Nephron progenitor cell (in vitro differentiated cells): ENCODE measurements around the gene PLXNA2.

Source experiments
- DNase-seq: peaks from one replicate; pipeline ENCODE4 v3.0.0; 2021
- H3K27ac Mint-ChIP-seq: 2 replicates; pipeline ENCODE4 v1.8.0; 2021; ENCODE audit warnings: mild to moderate bottlenecking, moderate library complexity, mixed read lengths
- H3K27me3 Mint-ChIP-seq: 2 replicates; pipeline ENCODE4 v1.8.0; 2021; ENCODE audit warnings: mild to moderate bottlenecking, low read depth, mixed read lengths; ENCODE audit not compliant: poor library complexity
- H3K36me3 Mint-ChIP-seq: 2 replicates; pipeline ENCODE4 v1.8.0; 2021; ENCODE audit warnings: low read depth, mixed read lengths
- H3K4me1 Mint-ChIP-seq: 2 replicates; pipeline ENCODE4 v1.8.0; 2021; ENCODE audit warnings: mixed read lengths
- H3K4me3 Mint-ChIP-seq: 2 replicates; pipeline ENCODE4 v1.8.0; 2021; ENCODE audit warnings: mild to moderate bottlenecking, moderate library complexity, mixed read lengths
- H3K9me3 Mint-ChIP-seq: 2 replicates; pipeline ENCODE4 v1.8.0; 2021; ENCODE audit warnings: mild to moderate bottlenecking, moderate library complexity, mixed read lengths
- CTCF ChIP-seq: fragments of 200-600 bp; sonication (generic); IDR thresholded peaks from 2 replicates; pipeline ENCODE4 v1.5.0; 2021; ENCODE audit warnings: antibody characterized with exemption

PLXNA2 gene

DNA sequence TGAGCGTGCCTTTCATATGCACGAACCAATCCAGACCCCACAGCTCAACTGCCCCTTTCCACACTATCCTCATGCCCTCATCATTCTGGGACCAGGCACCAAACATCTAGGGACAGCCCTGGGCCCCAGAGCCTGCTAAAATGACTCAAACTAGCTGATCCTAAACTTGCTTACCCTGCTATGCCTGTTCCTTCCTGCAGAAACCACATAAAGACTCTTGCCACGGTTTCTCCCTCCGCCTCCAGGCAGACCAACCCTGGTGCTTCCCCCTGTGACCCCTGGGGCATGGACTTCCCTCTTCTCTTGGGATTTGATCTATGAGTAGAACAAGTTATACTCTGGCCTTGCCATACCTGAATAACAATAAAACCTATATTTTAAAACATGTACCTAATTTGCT lies 195.3 kb downstream of the PLXNA2 start:
- Mint-ChIP-seq H3K27me3 (peaks cover 6% of the 10 kb centered on the region), H3K9me3 (no peaks in the 10 kb centered on the region), H3K36me3 (peaks cover 60% of the 10 kb centered on the region), H3K4me3 (no peak overlapping the region), H3K4me1 (peaks cover 40% of the 10 kb centered on the region), H3K27ac (no peak overlapping the region)
- no peak for DNase-seq
- TF ChIP-seq CTCF: no peak

- no peak for TF ChIP-seq CTCF
- Mint-ChIP-seq H3K27ac (no peak overlapping the region), H3K27me3 (peaks cover 6% of the 10 kb centered on the region), H3K36me3 (peaks cover 67% of the 10 kb centered on the region), H3K4me1 (peaks cover 47% of the 10 kb centered on the region), H3K9me3 (no peaks in the 10 kb centered on the region), H3K4me3 (no peak overlapping the region)
- no peak for DNase-seq
Measured at GRCh38 chr1:208047975-208048374, 196.2 kb downstream of the PLXNA2 start.

- no peak overlapping the region for H3K27ac Mint-ChIP-seq
- no peak for DNase-seq
- H3K4me3 Mint-ChIP-seq: no peak overlapping the region
- peaks cover 52% of the 10 kb centered on the region for H3K4me1 Mint-ChIP-seq
- peaks cover 11% of the 10 kb centered on the region for H3K27me3 Mint-ChIP-seq
- H3K36me3 Mint-ChIP-seq: peaks cover 70% of the 10 kb centered on the region
- no peak for TF ChIP-seq CTCF
- H3K9me3 Mint-ChIP-seq: no peaks in the 10 kb centered on the region
Measured at GRCh38 chr1:208047476-208047934, 196.7 kb downstream of the PLXNA2 start.

GRCh38 chr1:208045463-208046260 lies 198.5 kb downstream of the PLXNA2 start:
- no peak for DNase-seq
- no peak overlapping the region for H3K4me3 Mint-ChIP-seq
- H3K9me3 Mint-ChIP-seq: no peaks in the 10 kb centered on the region
- no peak overlapping the region for H3K27ac Mint-ChIP-seq
- peaks cover 59% of the 10 kb centered on the region for H3K4me1 Mint-ChIP-seq
- H3K36me3 Mint-ChIP-seq: peaks cover 56% of the 10 kb centered on the region
- no peak for TF ChIP-seq CTCF
- H3K27me3 Mint-ChIP-seq: peaks cover 11% of the 10 kb centered on the region

DNA sequence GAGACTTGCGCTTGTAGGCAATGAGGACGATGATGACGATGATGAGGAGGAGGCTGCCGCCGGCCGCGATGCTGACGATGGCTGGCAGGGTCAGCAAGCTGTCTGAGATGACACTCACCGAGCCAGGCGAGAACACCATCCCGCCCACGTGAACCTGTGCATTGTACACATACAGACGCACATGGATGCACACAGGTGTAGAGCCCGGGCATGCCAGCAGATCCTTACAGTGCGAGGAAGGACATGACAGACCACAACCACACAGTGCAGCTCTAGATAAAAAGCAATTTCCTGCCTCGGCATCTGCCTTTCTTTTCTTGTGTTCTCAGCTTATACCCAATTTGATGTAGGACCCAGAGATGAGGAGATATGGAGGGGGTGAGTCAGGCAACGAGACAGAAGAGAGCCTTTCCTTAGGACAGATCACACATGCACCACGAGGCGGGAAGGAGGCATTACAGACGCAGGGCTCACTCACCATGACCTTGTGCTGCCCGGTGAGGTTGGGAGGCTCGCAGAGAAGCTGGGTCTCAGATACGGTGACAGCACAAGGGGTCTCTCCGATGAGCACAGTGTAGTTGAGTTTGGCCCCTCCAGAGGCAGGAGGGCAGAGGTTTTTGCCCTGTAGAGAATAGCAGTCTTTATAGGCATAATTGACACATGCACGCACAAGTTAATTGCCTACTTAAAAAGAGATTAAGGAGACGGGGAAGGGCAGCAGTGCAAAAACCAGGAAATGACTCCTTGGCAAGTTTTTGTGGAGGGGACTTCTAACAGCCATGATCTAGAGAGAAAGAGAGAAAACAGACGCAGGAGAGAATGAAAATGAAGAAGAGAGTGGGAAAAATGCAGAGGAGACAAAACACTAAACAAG lies 199.4 kb downstream of the PLXNA2 start:
- H3K27me3 Mint-ChIP-seq: peaks cover 11% of the 10 kb centered on the region
- no peak overlapping the region for H3K4me3 Mint-ChIP-seq
- TF ChIP-seq CTCF: no peak
- no peaks in the 10 kb centered on the region for H3K9me3 Mint-ChIP-seq
- peaks cover 52% of the 10 kb centered on the region for H3K36me3 Mint-ChIP-seq
- peak overlapping the region; percentile 25 for H3K27ac Mint-ChIP-seq
- peaks cover 59% of the 10 kb centered on the region for H3K4me1 Mint-ChIP-seq
- DNase-seq: no peak
